Glomerular visceral epithelial cell (primary cell): ENCODE measurements around the gene EMP1.

Experiments used
- DNase-seq: peaks from one replicate; pipeline ENCODE4 v3.0.0-alpha.2; 2016; ENCODE audit errors: extremely low spot score

The EMP1 gene, protein sequence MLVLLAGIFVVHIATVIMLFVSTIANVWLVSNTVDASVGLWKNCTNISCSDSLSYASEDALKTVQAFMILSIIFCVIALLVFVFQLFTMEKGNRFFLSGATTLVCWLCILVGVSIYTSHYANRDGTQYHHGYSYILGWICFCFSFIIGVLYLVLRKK

DNA sequence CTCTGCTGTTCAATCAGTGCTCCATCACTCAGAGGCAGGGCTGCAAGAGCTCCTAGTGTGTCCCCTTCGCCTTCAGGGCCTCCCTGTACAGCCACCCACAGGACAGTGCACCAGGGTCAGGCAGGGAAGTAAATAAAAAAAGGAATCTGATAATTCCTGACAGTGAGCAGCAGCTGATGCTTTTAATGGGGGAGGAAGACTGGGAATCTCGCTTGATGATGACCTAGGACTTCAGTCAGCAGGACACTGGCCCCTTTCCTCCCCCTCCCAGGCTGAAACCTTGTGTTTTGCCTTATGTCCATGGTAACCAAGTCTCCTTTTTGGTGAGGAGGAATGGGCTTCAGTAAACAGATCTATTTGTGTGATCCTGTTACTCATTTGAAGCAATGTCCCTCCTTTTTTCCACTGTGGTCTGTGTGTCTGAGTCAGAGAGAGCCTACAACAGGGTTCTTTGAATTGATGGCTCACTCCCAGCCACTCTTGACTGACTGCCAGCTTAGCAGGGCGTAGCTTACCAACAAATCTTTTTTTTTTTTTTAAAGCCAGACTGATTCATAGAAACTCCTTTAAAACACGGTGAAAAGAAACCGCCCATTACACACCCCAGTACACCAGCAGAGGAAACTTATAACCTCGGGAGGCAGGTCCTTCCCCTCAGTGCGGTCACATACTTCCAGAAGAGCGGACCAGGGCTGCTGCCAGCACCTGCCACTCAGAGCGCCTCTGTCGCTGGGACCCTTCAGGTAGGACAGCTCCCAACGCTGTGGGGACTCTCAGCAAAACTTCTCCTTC is at the start of gene EMP1:
Gene EMP1 (plus strand): TSS at position 597 of the 792 bp plus-strand sequence. CDS start 14,785 bp downstream, outside the sequence.
- peak; percentile 99 for DNase-seq

DNA sequence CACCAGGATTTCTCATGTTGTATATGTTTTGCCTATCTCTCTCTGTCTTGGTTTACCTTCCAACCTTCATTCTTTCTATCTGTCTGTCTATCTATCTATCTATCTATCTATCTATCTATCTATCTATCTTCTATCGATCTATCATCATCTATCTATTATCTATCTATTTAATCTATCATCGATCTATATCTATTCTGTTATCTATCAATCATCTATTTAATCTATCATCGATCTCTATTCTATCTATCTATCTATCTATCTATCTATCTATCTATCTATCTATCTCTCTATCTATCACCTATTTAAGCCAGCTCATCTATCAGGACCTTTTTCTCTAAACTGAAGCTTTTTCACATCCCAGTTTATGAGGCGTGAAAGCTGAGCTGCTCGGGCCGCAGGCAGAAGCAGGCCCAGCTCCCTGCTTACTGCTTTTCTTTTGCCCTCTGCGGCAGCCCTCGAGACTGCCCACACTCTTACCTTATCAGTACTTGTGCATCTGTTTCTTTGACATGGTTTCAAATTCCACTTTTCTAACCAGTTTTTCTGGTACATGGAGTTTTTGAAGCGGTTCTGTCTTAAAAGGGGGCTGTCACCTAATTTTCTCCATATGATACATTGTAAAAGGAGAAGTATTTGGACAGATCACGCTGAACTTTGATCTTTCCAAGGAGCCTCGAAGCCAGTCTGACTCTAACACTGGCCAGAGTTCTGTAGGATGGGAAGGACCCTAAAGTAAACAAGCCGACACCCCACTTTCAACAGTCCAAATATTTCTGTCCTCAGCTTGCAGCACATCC is 48.6 kb upstream of the EMP1 start:
- no peak for DNase-seq

DNA sequence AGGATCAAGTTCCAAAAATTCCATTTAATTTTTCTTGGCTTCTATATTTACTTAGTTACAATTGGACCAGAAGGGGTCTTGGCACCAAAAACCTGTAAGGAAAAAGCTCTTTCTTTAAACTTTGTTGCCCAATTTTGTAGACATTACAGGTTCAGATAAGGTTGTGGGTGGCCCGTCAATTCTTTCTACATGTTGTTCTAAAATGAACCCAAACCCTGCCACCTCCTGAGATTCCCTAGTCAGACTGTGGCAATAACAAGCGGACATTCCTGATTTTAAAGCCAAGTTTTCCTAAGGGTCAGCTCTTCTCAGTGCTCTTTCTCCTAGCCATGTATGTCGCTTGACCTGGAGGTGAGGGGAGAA is 48.1 kb upstream of the EMP1 start:
- no peak for DNase-seq

DNA sequence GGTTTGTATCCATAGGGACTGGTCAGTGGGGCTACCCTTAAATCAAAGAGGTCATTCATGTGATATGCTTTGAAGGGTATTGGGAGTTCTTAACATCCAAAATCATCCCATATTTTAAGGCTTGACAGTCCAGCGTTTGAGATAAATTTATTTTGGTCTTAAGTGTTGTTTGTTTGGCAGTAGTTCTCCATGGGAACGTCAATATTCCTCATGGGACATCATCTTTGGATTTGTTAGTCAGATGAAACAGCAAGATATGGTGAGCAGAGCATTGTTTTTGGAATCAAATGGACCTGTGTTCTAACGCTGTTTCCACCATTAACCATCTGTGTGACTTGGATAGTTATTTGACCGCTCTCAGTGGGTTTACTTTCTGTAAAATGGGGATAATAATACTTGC is 47.1 kb upstream of the EMP1 start:
- no peak for DNase-seq

DNA sequence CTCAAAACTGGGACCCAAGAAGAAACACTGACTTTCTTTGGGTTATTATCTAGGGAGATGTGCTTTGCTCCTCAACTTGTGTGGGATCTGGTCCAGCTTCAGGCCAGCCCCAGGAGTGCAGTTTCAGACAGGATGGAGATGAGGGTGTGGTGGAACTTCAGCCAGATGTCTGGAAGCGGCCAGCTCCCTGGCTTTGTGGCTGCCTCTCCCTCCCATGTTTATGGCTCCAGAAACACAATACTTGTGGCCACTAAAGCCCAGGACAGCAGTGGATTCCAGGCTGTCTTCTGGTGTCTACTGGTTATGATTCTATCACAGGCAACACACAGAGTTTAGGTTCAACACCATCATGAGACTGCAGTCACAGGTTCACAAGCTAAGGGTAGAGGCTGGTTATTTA is 44.2 kb upstream of the EMP1 start:
- no peak for DNase-seq

DNA sequence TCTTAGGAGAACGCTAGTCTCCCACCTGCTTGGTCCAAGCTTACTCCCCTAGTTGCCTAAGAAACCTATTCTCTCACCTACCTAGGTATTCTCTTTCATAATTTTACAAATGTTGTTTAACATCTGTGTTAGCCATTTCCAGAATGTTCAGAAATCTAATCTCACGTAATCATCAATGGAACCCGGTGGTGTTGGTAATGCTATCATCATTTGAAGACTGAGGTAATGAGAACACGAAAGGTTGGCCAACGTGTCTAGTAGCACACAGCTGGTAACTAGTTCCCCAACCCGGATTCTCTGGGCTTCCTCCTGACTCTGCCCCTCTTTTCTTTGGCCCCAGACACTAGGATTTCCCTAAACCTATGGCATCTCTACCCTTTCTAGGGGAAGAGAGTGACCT is 43.8 kb upstream of the EMP1 start:
- DNase-seq, result no peak

DNA sequence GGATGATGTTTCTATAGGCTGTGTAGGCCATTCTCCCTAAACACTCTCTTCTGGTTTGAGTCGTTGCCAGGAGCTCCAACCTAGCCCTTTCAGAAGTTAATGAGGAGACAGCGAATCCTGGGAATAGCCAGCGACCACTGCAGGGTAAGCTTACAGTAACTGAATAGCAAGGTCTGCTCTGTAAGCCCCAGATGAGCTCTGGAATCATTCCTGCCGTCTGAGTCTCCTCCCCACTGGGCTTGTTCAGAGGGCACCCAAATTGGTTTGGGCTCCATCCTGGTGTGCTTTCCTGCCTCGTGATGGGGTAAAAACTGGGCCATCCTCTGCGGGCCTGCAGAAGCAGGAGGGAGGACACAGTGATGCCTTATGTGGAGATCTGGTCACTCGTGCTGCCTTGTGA is 43.3 kb upstream of the EMP1 start:
- no peak for DNase-seq

DNA sequence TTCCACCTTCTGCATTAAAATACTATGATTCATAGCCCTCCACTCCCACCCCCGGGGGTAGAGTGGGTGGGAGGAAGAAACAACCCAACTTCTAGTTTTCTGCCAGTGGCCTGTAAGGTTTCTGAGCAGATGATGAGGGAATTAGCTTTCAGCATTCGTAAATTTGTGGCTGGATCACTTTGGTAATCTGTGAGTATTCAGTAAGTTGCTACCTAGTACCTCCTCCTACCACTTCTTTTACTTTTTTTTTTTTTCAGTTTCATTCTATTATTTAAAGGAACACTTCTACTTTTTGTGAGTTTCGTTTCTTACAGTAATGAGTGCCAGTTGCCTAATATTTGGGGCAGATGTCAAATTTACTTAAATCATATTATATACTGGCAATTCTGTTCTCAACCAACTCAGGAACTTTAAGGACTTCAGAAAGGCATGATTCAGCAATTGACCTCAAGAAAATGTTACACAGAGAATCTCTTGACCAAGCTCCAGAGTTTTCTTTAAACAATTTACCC is 42.4 kb upstream of the EMP1 start:
- DNase-seq, result no peak

DNA sequence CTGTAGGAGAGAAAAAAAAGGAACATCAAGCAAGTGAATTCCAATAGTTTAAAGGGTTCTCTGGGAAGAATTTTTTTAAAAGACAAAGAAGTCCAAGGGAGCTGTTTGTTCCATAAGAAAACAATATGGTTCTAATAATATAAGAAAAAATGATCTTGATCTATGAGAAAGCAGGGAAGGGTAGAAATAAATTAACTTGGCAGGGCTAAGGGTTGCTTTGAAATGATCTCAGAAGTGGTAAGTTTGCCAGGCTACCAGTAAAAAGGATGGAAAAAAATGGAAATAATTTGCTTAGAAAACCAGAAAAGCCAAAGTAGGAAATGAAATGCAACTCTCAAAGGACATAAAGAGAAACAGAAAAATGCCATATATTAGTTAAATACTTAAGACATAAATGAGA is 41.7 kb upstream of the EMP1 start:
- no peak for DNase-seq

DNA sequence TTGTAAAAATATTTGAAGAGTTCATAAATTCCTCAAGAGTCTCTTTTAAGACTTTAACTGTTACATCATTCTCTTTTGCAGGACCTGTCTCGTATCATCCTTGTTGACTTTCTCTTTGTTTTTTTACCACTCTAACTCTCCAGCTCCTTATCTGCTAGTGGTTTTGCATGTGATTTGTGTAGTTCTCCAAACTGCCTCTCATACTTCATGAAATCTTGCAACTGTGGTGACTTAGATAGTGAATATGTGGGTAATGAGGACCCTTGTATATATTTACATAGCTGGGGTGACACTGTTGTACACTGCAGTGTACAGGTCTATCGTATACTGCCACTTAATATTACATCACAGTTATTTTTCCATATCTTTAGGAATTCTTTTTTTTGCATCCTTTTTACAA is 40.2 kb upstream of the EMP1 start:
- no peak for DNase-seq

DNA sequence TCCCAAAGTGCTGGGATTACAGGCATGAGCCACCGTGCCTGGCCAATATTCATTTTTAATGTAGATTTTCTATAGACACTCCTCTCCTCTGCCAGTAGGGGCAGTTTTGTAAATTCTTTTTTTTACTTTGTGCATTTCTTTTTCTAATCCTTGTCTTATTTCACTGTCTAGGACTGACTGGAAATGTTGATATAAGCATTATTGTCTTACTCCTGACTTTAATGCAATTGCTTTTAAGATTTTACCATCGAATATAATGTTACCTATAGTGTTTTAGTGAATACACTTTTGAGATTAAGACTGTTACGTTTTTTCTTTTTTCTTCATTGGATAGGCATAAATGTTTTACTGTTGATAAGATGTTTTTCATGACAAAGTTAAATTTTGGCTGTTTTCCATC is 35.4 kb upstream of the EMP1 start:
- no peak for DNase-seq

DNA sequence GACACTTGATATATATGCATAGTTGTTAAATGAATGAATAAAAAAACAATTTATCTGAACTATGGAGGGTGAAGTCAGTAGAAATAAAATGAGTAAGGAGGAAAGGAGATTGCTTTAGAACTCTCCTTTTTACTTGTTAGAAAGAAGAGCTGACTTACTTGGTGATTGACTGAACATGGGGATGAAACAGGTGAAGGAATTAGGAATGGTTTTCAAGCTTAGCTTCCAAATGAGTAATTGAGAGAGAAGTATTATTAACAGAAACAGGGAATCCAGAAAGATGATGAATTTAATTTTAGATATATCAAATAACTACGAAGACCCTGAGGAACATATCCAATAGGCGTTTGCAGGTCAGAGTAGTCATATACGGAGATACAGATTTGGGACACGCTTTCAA is 33.6 kb upstream of the EMP1 start:
- no peak for DNase-seq

DNA sequence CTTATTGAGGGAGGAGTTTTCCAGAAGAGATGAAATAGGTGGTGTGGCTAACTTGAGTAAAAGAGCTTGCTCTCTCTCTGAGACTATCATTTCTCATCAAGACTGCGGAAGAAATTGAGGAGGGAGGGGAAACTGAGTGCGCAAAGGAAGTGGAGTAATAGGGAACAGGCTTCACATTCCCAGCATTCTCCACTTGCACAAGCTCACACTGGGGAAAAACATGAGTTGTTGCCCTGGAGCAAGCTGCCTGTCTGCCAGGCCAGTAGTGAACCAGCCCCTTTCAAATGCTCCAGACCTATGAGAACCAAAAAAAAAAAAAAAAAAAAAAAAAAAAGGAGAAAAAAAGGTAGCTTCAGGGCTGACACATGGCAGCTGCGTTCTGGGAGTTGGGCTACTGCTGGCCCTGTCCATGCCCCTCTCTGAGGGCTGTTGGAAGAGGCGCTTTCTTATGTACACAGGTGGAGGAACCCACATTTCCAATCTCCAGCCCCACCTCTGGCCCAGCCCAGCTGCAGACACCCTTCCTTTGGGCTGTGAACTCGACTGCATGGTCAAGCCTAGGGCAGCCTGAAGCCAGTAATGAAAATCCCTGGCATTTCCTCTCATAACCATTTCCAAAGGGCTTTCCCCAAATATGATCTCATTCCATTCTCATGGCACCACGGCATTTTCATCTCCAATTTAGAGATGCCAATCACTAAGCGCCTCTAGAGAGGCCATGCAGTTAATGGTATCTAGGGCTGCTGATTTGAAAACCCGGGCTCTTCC is 32.5 kb upstream of the EMP1 start:
- no peak for DNase-seq

DNA sequence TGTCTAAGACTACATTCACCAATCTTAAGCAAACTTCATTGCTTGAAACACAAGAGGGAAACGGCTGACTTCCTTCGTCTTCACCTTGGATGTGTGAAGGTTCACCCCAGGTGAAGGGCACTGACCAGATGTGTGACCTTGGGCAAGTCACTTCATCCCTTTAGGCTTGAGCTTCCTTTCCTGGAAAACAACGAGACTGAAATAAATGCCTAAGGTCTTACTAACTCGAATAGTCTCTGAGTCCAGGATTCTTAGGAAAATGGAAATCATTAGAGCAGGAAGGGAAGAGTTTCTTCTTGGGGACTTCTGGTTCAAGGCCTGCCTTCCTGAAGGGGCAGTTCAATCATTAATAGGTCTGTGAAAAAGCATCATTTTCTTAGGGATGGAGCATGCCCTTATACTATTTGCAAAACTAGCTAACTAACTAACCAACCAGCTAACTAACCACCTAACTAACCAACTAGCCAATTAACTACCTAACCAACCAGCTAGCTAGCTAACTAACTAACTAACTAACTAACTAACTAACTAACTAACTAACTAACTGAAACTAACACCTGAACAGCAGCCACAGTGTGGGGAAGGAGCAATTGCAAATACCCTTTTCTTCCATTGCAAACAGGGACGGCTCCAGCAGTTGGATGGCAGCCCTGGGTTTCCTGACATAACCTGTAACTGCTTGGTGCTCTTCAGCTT is 31.5 kb upstream of the EMP1 start:
- no peak for DNase-seq

DNA sequence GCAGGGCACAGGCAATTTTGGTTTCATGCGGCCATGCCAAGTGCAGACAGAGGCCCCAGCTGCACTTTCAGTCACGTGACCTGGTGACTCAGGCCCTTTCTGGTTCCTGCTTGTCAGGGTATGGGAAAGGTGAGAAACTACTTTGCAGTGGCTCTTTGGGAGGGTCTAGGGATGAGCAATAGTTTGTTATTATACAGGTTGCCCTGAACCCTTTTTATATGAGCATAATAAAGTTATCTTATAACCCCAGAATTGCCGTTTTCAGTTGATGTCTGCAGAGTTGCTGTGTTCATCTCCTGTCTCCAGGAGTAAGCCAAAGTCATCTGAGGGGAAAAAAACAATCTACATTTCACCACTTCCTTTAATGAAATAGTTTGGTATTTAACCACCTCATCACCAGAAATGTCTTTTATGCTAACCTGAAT is 30.9 kb upstream of the EMP1 start:
- peak; percentile 88 for DNase-seq

DNA sequence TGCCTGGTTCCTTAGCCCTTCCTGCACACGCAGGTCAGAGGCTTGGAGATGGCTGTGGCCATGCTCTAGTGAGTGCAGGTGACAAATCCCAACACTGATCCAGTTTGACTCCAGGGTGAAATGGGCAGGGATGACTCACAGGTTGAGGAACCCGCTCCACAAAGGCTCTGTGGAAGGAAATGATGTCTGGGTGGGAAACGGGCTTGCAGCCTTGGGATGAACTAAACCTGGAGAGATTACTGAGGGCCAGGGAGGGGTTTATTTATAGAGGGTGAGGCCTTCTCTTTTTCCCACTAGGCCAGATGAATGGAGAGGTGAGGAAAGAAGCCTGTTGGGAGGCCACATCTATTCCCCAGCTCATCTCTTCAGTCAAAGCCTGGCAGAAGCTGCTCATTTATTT is 29.3 kb upstream of the EMP1 start:
- DNase-seq, result peak; percentile 45

DNA sequence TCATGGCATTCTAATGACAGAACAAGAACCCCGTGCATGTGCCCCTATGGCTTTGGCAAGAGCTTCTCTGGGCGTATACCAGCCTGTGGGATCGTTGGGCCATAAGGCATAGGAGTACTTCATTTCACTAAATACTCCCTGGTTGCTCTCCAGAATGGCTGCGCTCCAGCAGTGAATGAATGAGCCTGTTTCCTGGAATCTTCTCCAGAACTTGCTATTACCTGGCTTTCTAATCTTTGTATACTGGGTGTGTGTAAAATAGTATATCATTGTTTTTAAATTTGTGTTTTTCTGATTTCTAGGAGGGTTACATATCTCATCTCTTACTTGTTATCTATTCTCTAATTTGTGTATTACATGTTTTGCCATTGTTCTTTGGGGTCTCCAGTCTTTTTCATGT is 28.6 kb upstream of the EMP1 start:
- DNase-seq, result no peak

DNA sequence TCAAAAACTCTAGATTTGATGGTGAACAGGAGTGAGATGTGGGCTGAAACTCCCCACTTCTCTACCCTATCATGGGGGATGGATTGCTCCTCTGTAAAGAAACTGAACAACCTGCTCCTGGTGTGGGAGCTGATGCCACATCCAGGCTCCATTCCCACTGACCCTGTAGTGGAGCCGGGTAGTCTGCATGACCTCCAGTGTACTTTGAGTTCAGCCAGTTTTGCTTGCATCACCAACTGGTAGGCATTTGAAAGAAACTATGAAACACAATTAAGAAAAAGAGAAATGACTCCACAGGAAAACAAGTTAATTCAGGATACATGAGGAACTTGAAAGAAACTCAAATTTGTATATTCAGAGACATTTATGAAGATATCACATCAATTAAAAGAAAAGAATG is 27.3 kb upstream of the EMP1 start:
- no peak for DNase-seq

DNA sequence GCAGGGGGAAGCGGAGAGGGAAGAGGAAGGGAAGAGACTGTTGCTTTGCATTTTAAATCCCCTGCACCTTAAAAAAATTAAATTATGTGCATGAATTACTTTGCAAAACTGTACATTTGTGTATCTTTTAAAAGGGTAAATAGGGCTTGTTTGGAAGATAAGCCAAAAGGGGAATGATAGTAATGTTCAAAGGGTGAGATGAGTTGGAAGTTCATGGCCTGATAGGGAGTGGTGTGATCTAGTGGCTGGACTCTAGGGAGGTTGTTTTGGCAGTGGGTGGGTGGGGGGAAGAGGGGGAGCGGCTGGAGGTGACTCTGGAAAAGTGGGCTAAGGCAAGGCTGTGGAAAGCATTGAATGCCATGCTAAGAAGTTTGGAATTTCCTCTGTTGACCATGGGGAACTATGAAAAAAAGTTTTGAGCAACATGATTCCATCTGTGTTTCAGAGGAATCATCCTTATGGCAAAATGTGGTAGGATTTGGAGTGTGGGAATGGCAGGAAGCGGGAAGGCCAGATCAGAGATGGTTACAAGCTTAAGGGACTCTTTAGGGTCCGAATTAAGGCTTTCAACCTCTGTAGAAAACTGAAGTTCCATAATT is 25.5 kb upstream of the EMP1 start:
- DNase-seq, result no peak

DNA sequence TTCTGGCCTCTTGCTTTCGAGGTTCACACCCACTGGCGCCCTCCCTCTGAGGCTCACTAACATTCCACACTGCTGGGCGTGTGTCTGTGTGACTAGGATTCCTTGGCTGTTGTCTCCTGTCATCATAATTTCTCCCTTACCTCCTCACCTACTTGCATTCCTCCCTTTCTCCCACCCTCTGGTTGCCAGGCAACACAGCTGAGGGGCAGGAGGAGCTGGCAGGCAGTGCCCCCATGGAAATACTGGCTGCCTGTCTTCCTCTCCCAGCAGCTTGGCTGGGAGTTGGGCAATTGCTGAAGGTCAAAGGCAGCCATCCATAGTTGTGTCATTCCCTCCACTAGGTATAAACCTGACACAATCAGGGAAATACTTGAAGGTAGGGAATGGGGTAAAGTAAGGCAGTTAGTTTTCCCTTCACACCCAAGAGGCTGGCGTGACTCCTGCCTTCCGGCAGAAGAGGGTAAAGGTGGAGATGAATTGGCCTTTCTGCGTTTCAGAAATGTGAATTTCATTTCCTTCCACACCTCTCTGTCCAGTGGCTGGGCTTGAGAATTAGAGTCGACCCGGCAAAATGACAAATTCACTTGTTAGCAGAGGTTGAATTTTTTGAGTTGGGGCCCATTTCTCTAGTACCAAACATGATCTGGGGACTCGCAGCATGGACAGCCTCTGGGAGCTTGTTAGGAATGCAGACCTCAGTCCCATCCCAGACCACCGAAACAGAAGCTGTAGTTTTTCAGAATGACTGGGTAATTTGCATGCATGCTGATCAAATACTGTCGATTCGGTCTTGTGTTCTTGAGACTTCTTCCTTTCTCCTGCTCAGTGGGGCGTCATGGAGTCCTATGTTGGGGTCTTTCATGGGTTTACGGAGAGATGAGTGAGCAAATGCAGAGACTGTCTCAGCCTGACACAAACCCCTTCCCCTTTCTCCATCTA is 24.3 kb upstream of the EMP1 start:
- DNase-seq, result peak; percentile 84
